ENCODE results near the gene COMT. TPM values are rescaled to one million over a fixed set of nuclear protein-coding genes. Genes with fewer than 3 reads are reported as not detected.
A peak's percentile ranks its signal among the peaks of the same experiment; 100 is the strongest.

Gene COMT
- total and polyA plus RNA-seq, 9 of the 15 experiments (the other 6 are each of a cell fraction or from before 2014, with no cell fraction given): 12.5 to 351 (median 155) TPM

DNA sequence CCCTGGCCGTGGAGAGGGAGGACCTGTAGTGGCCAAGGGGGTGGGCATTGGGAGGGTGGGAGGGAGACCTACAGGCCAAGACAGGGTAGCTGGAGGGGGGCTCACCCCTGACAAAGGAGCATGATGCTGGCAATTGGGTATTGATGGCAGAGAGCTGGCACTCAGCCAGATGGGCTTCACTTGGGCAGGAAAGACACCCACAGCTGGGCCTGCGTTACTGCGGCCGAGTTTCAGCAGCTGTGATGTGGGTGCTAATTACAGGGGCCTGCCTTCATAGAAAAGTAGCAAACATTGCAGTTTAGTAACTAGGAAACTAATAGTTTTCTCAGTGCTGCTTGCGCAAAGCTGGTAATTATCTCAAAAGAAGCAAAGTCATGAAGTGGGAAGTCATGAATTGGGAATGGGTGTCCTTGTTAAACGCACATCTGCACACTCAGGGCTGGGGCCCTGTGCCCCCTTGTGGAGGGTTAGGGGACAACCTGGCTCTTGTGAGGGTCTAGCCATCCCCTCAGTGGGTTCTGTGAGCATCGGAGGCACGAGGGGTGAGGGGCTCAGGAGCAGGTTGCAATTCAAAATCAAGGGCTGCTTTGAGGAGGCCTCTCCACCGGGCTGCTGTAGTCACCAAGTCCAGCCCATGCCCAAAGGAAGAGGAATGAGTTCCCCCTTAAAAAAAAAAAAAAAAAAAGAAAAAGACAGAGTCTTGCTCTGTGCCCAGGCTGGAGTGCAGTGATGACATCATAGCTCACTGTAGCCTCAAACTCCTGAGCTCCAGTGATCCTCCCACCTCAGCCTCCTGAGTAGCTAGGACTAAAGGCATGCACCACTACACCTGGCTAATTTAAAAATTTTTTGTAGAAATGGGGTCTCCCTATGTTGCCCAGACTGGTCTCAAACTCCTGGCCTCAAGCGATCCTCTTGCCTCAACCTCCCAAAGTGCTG lies 24.5 kb downstream of the COMT start (continued):
- TF ChIP-seq MBD1 (CRISPR knock-in tag; IDR thresholded peaks at IDR 0.05) (no peak), L3MBTL2 (IDR thresholded peaks at IDR 0.05) (no peak), TOE1 (IDR thresholded peaks at IDR 0.05; ENCODE audit: borderline replicate concordance) (0 out of 2 replicates have a peak, but pooled peaks have one; percentile 13), TOE1 (CRISPR knock-in tag; IDR thresholded peaks at IDR 0.05; ENCODE audit: borderline replicate concordance, low read depth) (no peak), ZNF76 (CRISPR knock-in tag; IDR thresholded peaks at IDR 0.05; ENCODE audit: borderline replicate concordance) (no peak), CTBP1 (IDR thresholded peaks at IDR 0.05; ENCODE audit: borderline replicate concordance) (peak; percentile 55), SAFB (IDR thresholded peaks at IDR 0.05; ENCODE audit: borderline replicate concordance, low read depth, low read length) (no peak), ATF1 (CRISPR knock-in tag; IDR thresholded peaks at IDR 0.05) (no peak), ATF1 (tag; IDR thresholded peaks at IDR 0.05) (peak; percentile 69), CXXC5 (CRISPR knock-in tag; IDR thresholded peaks at IDR 0.05) (peak; percentile 39; the same call in 1 of the 2 replicates), E2F4 (CRISPR knock-in tag; IDR thresholded peaks at IDR 0.05; ENCODE audit: low read depth) (no peak), MAFF (IDR thresholded peaks at IDR 0.05; ENCODE audit: low read length) (0 out of 2 replicates have a peak, but pooled peaks have one; percentile 25), CGGBP1 (CRISPR knock-in tag; IDR thresholded peaks at IDR 0.05) (no peak), JUND (IDR thresholded peaks at IDR 0.05; ENCODE audit: borderline replicate concordance, low read depth, low read length) (no peak; the same call in 1 of the 2 replicates), JUND (tag; IDR thresholded peaks at IDR 0.05; ENCODE audit: borderline replicate concordance, low read depth, low read length) (peak; percentile 52; the same call in 1 of the 3 replicates), ARNT (IDR thresholded peaks at IDR 0.05) (peak in 1 of 2 experiments; percentile 54; a peak in 1 of 4 replicates)
- TF ChIP-seq, protein P1, sequence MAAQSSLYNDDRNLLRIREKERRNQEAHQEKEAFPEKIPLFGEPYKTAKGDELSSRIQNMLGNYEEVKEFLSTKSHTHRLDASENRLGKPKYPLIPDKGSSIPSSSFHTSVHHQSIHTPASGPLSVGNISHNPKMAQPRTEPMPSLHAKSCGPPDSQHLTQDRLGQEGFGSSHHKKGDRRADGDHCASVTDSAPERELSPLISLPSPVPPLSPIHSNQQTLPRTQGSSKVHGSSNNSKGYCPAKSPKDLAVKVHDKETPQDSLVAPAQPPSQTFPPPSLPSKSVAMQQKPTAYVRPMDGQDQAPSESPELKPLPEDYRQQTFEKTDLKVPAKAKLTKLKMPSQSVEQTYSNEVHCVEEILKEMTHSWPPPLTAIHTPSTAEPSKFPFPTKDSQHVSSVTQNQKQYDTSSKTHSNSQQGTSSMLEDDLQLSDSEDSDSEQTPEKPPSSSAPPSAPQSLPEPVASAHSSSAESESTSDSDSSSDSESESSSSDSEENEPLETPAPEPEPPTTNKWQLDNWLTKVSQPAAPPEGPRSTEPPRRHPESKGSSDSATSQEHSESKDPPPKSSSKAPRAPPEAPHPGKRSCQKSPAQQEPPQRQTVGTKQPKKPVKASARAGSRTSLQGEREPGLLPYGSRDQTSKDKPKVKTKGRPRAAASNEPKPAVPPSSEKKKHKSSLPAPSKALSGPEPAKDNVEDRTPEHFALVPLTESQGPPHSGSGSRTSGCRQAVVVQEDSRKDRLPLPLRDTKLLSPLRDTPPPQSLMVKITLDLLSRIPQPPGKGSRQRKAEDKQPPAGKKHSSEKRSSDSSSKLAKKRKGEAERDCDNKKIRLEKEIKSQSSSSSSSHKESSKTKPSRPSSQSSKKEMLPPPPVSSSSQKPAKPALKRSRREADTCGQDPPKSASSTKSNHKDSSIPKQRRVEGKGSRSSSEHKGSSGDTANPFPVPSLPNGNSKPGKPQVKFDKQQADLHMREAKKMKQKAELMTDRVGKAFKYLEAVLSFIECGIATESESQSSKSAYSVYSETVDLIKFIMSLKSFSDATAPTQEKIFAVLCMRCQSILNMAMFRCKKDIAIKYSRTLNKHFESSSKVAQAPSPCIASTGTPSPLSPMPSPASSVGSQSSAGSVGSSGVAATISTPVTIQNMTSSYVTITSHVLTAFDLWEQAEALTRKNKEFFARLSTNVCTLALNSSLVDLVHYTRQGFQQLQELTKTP (IDR thresholded peaks at IDR 0.05; ENCODE audit: low read depth in 1 of 2, partially characterized antibody in 2 of 2): peak in 1 of 2 experiments; percentile 33
- TF ChIP-seq, protein P2, sequence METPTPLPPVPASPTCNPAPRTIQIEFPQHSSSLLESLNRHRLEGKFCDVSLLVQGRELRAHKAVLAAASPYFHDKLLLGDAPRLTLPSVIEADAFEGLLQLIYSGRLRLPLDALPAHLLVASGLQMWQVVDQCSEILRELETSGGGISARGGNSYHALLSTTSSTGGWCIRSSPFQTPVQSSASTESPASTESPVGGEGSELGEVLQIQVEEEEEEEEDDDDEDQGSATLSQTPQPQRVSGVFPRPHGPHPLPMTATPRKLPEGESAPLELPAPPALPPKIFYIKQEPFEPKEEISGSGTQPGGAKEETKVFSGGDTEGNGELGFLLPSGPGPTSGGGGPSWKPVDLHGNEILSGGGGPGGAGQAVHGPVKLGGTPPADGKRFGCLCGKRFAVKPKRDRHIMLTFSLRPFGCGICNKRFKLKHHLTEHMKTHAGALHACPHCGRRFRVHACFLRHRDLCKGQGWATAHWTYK (CRISPR knock-in tag; IDR thresholded peaks at IDR 0.05): no peak
